GM12801 (cell line): ENCODE measurements around the gene PLB1.

ENCODE experiments used
- CTCF ChIP-seq: IDR thresholded peaks from one replicate; pipeline ENCODE4 v1.5.1; 2011; ENCODE audit warnings: control low read depth; ENCODE audit not compliant: insufficient read length; ENCODE audit errors: extremely low read depth

The PLB1 gene

GRCh38 chr2:28528206-28528605, 32.3 kb downstream of the PLB1 start:
- TF ChIP-seq CTCF, result no peak

GRCh38 chr2:28530782-28531181, 34.9 kb downstream of the PLB1 start:
- no peak for TF ChIP-seq CTCF

- no peak for TF ChIP-seq CTCF
These were observed 36.5 kb downstream of the PLB1 start for GRCh38 chr2:28532399-28532798.

- TF ChIP-seq CTCF, result no peak
These were observed 37.3 kb downstream of the PLB1 start for GRCh38 chr2:28533044-28533680.

GRCh38 chr2:28534817-28535216, 39.0 kb downstream of the PLB1 start:
- TF ChIP-seq CTCF, result no peak

GRCh38 chr2:28538134-28538533, 42.3 kb downstream of the PLB1 start:
- no peak for TF ChIP-seq CTCF

- no peak for TF ChIP-seq CTCF
These were observed 42.8 kb downstream of the PLB1 start for GRCh38 chr2:28538652-28539051.
